Colonic mucosa (tissue), 4 donors: Measurements from ENCODE around the gene LAPTM5. TPM values are rescaled to one million over a fixed set of nuclear protein-coding genes. Genes with fewer than 3 reads are reported as not detected.

Experiments used
- DNase-seq: peaks from one replicate; pipeline ENCODE4 v3.0.0-alpha.2; 2020
- H3K27ac ChIP-seq: fragments of 200-600 bp; one replicate; pipeline ENCODE4 v1.8.0; 2021
- H3K27me3 ChIP-seq: fragments of 200-600 bp; one replicate; pipeline ENCODE4 v1.8.0; 2021
- H3K36me3 ChIP-seq: fragments of 200-600 bp; one replicate; pipeline ENCODE4 v1.8.0; 2021
- H3K4me1 ChIP-seq: fragments of 200-600 bp; one replicate; pipeline ENCODE4 v1.8.0; 2021; ENCODE audit warnings: mild to moderate bottlenecking
- H3K4me3 ChIP-seq: fragments of 200-600 bp; one replicate; pipeline ENCODE4 v1.8.0; 2021
- H3K9ac ChIP-seq, 2 donors: one replicate each; pipeline ENCODE4 v1.7.0; 2013; ENCODE audit warnings: control low read depth in 2 of 2, low read depth in 2 of 2, low read length in 2 of 2
- H3K9me3 ChIP-seq: fragments of 200-600 bp; one replicate; pipeline ENCODE4 v1.8.0; 2021
- CTCF ChIP-seq: fragments of 200-600 bp; IDR thresholded peaks from one replicate; pipeline ENCODE4 v1.8.0; 2022; ENCODE audit warnings: antibody characterized with exemption, mild to moderate bottlenecking
- intact Hi-C: fragments of 100-400 bp; cut with DNase I; formaldehyde crosslinking; loops from one replicate; pipeline ENCODE4 v1.14.1; 2022
- total RNA-seq, 2 donors: library from RNA; stranded (reverse); fragmentation: NEBNext Ultra II Directional in 1 of 2; extraction: Animal tissue kit (Norgen Biotek cat#: 25700) in 1 of 2; gene quantifications; one replicate each; pipeline ENCODE4 v1.2.1, GENCODE V29; 2021
- donor health status: healthy.
- donor health status: DM: no; HTN: no; CAD: no.
- donor health status: DM: no; HTN: no; CAD: no.

LAPTM5 gene
- total RNA-seq, 2 donors from 2014 or later, result 15.8 to 41.0 TPM

- Histone ChIP-seq H3K27me3 (peaks cover 5% of the 10 kb centered on the region), H3K27ac (no peak overlapping the region), H3K4me1 (no peaks in the 10 kb centered on the region), H3K9ac (no peak overlapping the region), H3K36me3 (no peaks in the 10 kb centered on the region), H3K4me3 (no peak overlapping the region), H3K9me3 (no peaks in the 10 kb centered on the region)
- no peak for TF ChIP-seq CTCF
- intact Hi-C loops, result no loop called here
- no peak for DNase-seq
These were observed 46.8 kb upstream of the LAPTM5 start for GRCh38 chr1:30804352-30804751.

- Histone ChIP-seq H3K36me3 (no peaks in the 10 kb centered on the region), H3K9me3 (no peaks in the 10 kb centered on the region), H3K27me3 (peaks cover 5% of the 10 kb centered on the region), H3K4me3 (no peak overlapping the region), H3K27ac (no peak overlapping the region), H3K9ac (no peak overlapping the region), H3K4me1 (no peaks in the 10 kb centered on the region)
- TF ChIP-seq CTCF, result no peak
- no peak for DNase-seq
- intact Hi-C loops, result no loop called here
These were observed 46.0 kb upstream of the LAPTM5 start for GRCh38 chr1:30803562-30803961.

GRCh38 chr1:30801771-30802198 lies 44.2 kb upstream of the LAPTM5 start:
- intact Hi-C loops, result loop anchor here (1.0 kb wide), 1 partner anchor 110 kb away; no protein-coding TSS in a partner anchor
- Histone ChIP-seq H3K9me3 (no peaks in the 10 kb centered on the region), H3K36me3 (no peaks in the 10 kb centered on the region), H3K4me3 (no peak overlapping the region), H3K9ac (no peak overlapping the region), H3K4me1 (no peaks in the 10 kb centered on the region), H3K27ac (no peak overlapping the region), H3K27me3 (peaks cover 4% of the 10 kb centered on the region)
- peak; percentile 97 for TF ChIP-seq CTCF
- peak; percentile 88 for DNase-seq

GRCh38 chr1:30799233-30799511 lies 41.6 kb upstream of the LAPTM5 start:
- peak overlapping the region; percentile 22 for H3K27ac ChIP-seq
- H3K9me3 ChIP-seq, result no peaks in the 10 kb centered on the region
- TF ChIP-seq CTCF, result no peak
- no peak overlapping the region for H3K4me3 ChIP-seq
- H3K9ac ChIP-seq, result no peak overlapping the region
- H3K4me1 ChIP-seq, result no peaks in the 10 kb centered on the region
- no peak for DNase-seq
- intact Hi-C loops, result no loop called here
- no peaks in the 10 kb centered on the region for H3K27me3 ChIP-seq
- no peaks in the 10 kb centered on the region for H3K36me3 ChIP-seq

- Histone ChIP-seq H3K36me3 (no peaks in the 10 kb centered on the region), H3K9me3 (no peaks in the 10 kb centered on the region), H3K4me1 (no peaks in the 10 kb centered on the region), H3K27ac (peak overlapping the region; percentile 22), H3K4me3 (no peak overlapping the region), H3K27me3 (no peaks in the 10 kb centered on the region), H3K9ac (no peak overlapping the region)
- DNase-seq, result peak; percentile 45
- TF ChIP-seq CTCF, result no peak
- intact Hi-C loops, result no loop called here
These were observed 41.0 kb upstream of the LAPTM5 start for GRCh38 chr1:30798389-30799232.
